Kidney (tissue), 14 donors: ENCODE measurements around the gene ALAS1. TPM values are rescaled to one million over a fixed set of nuclear protein-coding genes. Genes with fewer than 3 reads are reported as not detected.

Experiments used
- DNase-seq, 5 donors: peaks; one replicate each; pipeline ENCODE4 v3.0.0-alpha.2; 2013 to 2020
- FAIRE-seq: peaks from 2 replicates; lab custom pipeline; 2012; peaks lifted over from hg19 to GRCh38; lab: Jason Lieb, UNC
- H3K27ac ChIP-seq, 2 donors: one replicate each; pipeline ENCODE4 v1.7.0; 2013; ENCODE audit warnings: low read depth in 2 of 2, low read length in 2 of 2, inconsistent platforms in 1 of 2
- H3K27me3 ChIP-seq: one replicate; pipeline ENCODE4 v1.7.1; 2013; ENCODE audit warnings: low read length, inconsistent platforms; ENCODE audit not compliant: control insufficient read depth, insufficient read depth
- H3K36me3 ChIP-seq, 3 donors: one replicate each; pipeline versions ENCODE4 v1.7.0 to v1.7.1; 2013; ENCODE audit warnings: low read length in 3 of 3, control low read depth in 1 of 3, inconsistent platforms in 1 of 3; ENCODE audit not compliant: insufficient read depth in 3 of 3, control insufficient read depth in 2 of 3
- H3K4me1 ChIP-seq, 3 donors: one replicate each; pipeline versions ENCODE4 v1.7.0 to v1.7.1; 2013; ENCODE audit warnings: low read length in 3 of 3, inconsistent platforms in 1 of 3, low read depth in 1 of 3; ENCODE audit not compliant: control insufficient read depth in 2 of 3, insufficient read depth in 2 of 3
- H3K4me3 ChIP-seq, 3 donors: one replicate each; pipeline versions ENCODE4 v1.7.0 to v1.8.1; 2013; ENCODE audit warnings: low read length in 3 of 3, control low read depth in 1 of 3, inconsistent platforms in 1 of 3
- H3K9ac ChIP-seq, 3 donors: one replicate each; pipeline versions ENCODE4 v1.7.0 to v1.7.1; 2013; ENCODE audit warnings: low read length in 3 of 3, control low read depth in 1 of 3, inconsistent platforms in 1 of 3
- H3K9me3 ChIP-seq, 3 donors: one replicate each; pipeline versions ENCODE4 v1.7.0 to v1.7.1; 2013; ENCODE audit warnings: low read length in 3 of 3, control low read depth in 1 of 3, inconsistent platforms in 1 of 3; ENCODE audit not compliant: control insufficient read depth in 2 of 3, insufficient read depth in 1 of 3
- intact Hi-C: fragments of 100-400 bp; cut with DNase I; formaldehyde crosslinking; loops from one replicate; pipeline ENCODE4 v1.11.1; 2022
- polyA plus RNA-seq: library from polyadenylated mRNA; stranded (reverse); fragments of 350-450 nt; fragmentation: Illumina TruSeq; extraction: RNeasy Lipid Tissue Mini Kit (QIAGEN cat#74804); gene quantifications from one replicate; pipeline ENCODE4 v1.2.3, GENCODE V29; 2014; ENCODE audit warnings: low read depth, low replicate concordance; ENCODE audit not compliant: insufficient read depth
- total RNA-seq: library from RNA; stranded (reverse); fragmentation: NEBNext Ultra II Directional; extraction: Animal tissue kit (Norgen Biotek cat#: 25700); gene quantifications from one replicate; pipeline ENCODE4 v1.2.1, GENCODE V29; 2021
- TF ChIP-seq, protein P1 (sequence below): IDR thresholded peaks from 3 replicates; pipeline ENCODE4 v1.5.1; 2012; ENCODE audit warnings: mild to moderate bottlenecking, moderate library complexity, borderline replicate concordance; ENCODE audit not compliant: insufficient read depth; ENCODE audit errors: extremely low read depth
- donor health status: control.
- donor health status: control.
- donor health status: control.
- donor health status: control.
- donor health status: control.
- donor health status: DM: yes; HTN: yes; CAD: no.
- donor health status: Normal renal cell carcinoma (clear cell type).

ALAS1 gene
- total and polyA plus RNA-seq, 2 donors from 2014 or later, result 42.8 to 77.2 TPM

DNA sequence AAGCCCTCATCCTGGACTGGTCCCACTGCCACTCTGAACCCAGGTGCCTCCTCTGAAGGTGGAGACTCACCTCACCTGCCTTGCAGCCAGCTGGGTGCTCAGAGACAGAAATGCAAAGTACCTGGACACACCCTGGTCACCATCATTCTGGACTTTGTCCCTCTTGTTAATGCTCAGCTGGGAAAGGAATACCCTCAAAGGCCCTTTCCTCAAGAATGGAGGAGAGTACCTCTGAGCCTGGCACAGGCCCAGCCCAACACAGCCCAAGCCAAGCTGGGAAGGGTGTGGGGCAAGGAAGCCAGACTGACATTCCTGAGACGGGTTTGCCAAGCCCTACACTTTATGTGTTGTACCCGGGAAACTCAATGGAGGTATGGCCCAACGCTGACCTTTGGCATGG lies 983 bp upstream of the ALAS1 start:
- H3K36me3 ChIP-seq, result peaks cover 2 to 4% (median 3%) of the 10 kb centered on the region in 3 donors
- peak overlapping the region in 2 of 3 donors; percentile 29 to 92 for H3K4me3 ChIP-seq
- H3K27me3 ChIP-seq, result no peaks in the 10 kb centered on the region
- peaks cover 3 to 18% (median 17%) of the 10 kb centered on the region in 3 donors for H3K4me1 ChIP-seq
- H3K9me3 ChIP-seq, result no peaks in the 10 kb centered on the region
- TF ChIP-seq, protein P1, sequence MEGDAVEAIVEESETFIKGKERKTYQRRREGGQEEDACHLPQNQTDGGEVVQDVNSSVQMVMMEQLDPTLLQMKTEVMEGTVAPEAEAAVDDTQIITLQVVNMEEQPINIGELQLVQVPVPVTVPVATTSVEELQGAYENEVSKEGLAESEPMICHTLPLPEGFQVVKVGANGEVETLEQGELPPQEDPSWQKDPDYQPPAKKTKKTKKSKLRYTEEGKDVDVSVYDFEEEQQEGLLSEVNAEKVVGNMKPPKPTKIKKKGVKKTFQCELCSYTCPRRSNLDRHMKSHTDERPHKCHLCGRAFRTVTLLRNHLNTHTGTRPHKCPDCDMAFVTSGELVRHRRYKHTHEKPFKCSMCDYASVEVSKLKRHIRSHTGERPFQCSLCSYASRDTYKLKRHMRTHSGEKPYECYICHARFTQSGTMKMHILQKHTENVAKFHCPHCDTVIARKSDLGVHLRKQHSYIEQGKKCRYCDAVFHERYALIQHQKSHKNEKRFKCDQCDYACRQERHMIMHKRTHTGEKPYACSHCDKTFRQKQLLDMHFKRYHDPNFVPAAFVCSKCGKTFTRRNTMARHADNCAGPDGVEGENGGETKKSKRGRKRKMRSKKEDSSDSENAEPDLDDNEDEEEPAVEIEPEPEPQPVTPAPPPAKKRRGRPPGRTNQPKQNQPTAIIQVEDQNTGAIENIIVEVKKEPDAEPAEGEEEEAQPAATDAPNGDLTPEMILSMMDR, result no peak
- H3K9ac ChIP-seq, result no peak overlapping the region
- DNase-seq (peak in 1 of 5 donors; percentile 50), FAIRE-seq (no peak)
- peak overlapping the region in 1 of 2 donors; percentile 51 for H3K27ac ChIP-seq
- intact Hi-C loops, result no loop called here

DNA sequence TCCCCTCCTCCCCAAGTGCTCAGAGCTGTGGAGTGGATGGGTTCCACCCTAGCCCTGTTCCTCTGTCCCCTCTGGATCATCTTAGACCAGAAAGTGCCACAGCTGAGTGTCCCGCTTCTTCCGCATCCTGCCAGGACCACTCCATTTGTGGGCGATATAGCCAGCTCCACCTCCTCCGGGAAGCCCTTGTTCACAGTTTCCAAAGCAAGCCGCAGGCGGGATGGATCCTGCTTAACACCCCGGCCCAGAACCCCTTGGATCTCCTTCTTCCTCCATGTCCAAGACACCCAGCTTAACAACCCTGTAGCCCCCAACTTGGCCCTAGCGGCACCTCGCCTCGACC lies 490 bp upstream of the ALAS1 start:
- peaks cover 3 to 18% (median 17%) of the 10 kb centered on the region in 3 donors for H3K4me1 ChIP-seq
- peak overlapping the region in 2 of 3 donors; percentile 15 to 77 for H3K9ac ChIP-seq
- H3K4me3 ChIP-seq, result peak overlapping the region; percentile 29 to 92 (median 58)
- FAIRE-seq (no peak), DNase-seq (no peak)
- H3K27me3 ChIP-seq, result no peaks in the 10 kb centered on the region
- TF ChIP-seq, protein P1, result no peak
- peaks cover 3 to 6% (median 5%) of the 10 kb centered on the region in 3 donors for H3K36me3 ChIP-seq
- peak overlapping the region; percentile 18 to 51 for H3K27ac ChIP-seq
- no peaks in the 10 kb centered on the region for H3K9me3 ChIP-seq
- intact Hi-C loops, result no loop called here

DNA sequence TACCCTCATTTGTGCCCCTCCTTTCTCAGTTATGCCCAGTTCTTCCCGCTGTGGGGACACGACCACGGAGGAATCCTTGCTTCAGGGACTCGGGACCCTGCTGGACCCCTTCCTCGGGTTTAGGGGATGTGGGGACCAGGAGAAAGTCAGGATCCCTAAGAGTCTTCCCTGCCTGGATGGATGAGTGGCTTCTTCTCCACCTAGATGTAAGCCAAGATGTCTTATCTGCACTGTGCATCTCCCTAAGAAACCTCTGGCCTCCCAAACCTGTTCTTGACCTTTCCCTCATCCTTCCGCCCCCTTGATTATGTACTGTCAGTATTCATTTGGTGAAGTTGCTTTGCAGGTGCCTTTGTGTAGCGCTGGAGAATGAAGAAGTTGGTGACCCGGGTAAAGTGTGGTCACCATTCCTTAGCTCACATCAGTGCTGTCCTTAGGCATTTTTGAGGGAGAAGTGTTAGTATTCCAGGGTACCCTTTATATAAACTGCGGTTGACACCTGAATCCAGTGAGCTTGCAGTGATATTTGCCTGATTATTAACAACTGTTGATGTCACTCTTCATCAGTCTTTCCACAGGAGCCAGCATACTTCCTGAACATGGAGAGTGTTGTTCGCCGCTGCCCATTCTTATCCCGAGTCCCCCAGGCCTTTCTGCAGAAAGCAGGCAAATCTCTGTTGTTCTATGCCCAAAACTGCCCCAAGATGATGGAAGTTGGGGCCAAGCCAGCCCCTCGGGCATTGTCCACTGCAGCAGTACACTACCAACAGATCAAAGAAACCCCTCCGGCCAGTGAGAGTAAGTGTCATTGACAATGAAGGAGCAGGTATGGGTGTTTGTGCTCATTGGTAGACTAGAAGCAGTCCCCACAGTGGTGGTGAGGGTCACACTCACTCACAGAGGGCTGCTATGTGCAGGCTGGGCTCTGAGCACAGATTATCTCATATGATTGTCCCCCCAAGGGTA lies 966 bp downstream of the ALAS1 start:
- peaks cover 4 to 19% (median 18%) of the 10 kb centered on the region in 3 donors for H3K36me3 ChIP-seq
- H3K4me1 ChIP-seq, result peaks cover 3 to 18% (median 17%) of the 10 kb centered on the region in 3 donors
- H3K4me3 ChIP-seq, result peak overlapping the region; percentile 58 to 92 (median 73)
- TF ChIP-seq, protein P1, result no peak
- FAIRE-seq (no peak), DNase-seq (no peak)
- H3K9ac ChIP-seq, result peak overlapping the region; percentile 32 to 90 (median 72)
- H3K27me3 ChIP-seq, result no peaks in the 10 kb centered on the region
- intact Hi-C loops, result no loop called here
- H3K9me3 ChIP-seq, result no peaks in the 10 kb centered on the region
- H3K27ac ChIP-seq, result no peak overlapping the region
